WERI-Rb-1 (cell line): ENCODE measurements around the gene ANP32A.

ENCODE experiments used
- DNase-seq: peaks from one replicate; pipeline ENCODE4 v3.0.0-alpha.2; 2020
- H3K27ac ChIP-seq: fragments of 250-450 bp; sonication (Bioruptor Pico); 2 replicates; pipeline ENCODE4 v1.5.1; 2020; ENCODE audit warnings: mild to moderate bottlenecking, moderate library complexity
- H3K27me3 ChIP-seq: fragments of 250-450 bp; sonication (Bioruptor Pico); 2 replicates; pipeline ENCODE4 v1.5.1; 2021; ENCODE audit warnings: mild to moderate bottlenecking, low read depth, moderate library complexity; ENCODE audit not compliant: insufficient read depth, severe bottlenecking
- H3K36me3 ChIP-seq: fragments of 250-450 bp; sonication (Bioruptor Pico); 2 replicates; pipeline ENCODE4 v1.5.1; 2020; ENCODE audit warnings: mild to moderate bottlenecking, moderate library complexity
- H3K4me3 ChIP-seq: 2 replicates; pipeline ENCODE4 v1.5.1; 2011; ENCODE audit warnings: low read depth, mild to moderate bottlenecking, control low read depth, low read length
- H3K9me3 ChIP-seq: fragments of 250-450 bp; sonication (Bioruptor Pico); 2 replicates; pipeline ENCODE4 v1.5.1; 2021; ENCODE audit warnings: mild to moderate bottlenecking, moderate library complexity; ENCODE audit not compliant: severe bottlenecking
- CTCF ChIP-seq: IDR thresholded peaks from 2 replicates; pipeline ENCODE4 v1.5.1; 2011; ENCODE audit warnings: low read depth, mild to moderate bottlenecking, control low read depth, inconsistent platforms, low read length

The ANP32A gene

GRCh38 chr15:68786753-68787152, 33.9 kb downstream of the ANP32A start:
- TF ChIP-seq CTCF, result no peak
- DNase-seq, result no peak
- Histone ChIP-seq H3K36me3 (peaks cover 71% of the 10 kb centered on the region), H3K4me3 (no peak overlapping the region), H3K9me3 (no peaks in the 10 kb centered on the region), H3K27me3 (no peaks in the 10 kb centered on the region), H3K27ac (no peak overlapping the region)

GRCh38 chr15:68785541-68785940, 35.2 kb downstream of the ANP32A start:
- no peak for TF ChIP-seq CTCF
- Histone ChIP-seq H3K4me3 (no peak overlapping the region), H3K27ac (no peak overlapping the region), H3K36me3 (peaks cover 79% of the 10 kb centered on the region), H3K27me3 (no peaks in the 10 kb centered on the region), H3K9me3 (no peaks in the 10 kb centered on the region)
- DNase-seq, result peak; percentile 9

- peak; percentile 2 for DNase-seq
- Histone ChIP-seq H3K9me3 (no peaks in the 10 kb centered on the region), H3K4me3 (no peak overlapping the region), H3K27me3 (no peaks in the 10 kb centered on the region), H3K36me3 (peaks cover 84% of the 10 kb centered on the region), H3K27ac (peak overlapping the region; percentile 8; the same call in 1 of the 2 replicates)
- no peak for TF ChIP-seq CTCF
Observed at GRCh38 chr15:68784206-68784605, 36.5 kb downstream of the ANP32A start.

GRCh38 chr15:68783226-68784058, 37.3 kb downstream of the ANP32A start:
- DNase-seq, result peak; percentile 63
- TF ChIP-seq CTCF, result peak; percentile 82
- Histone ChIP-seq H3K27ac (no peak overlapping the region), H3K4me3 (no peak overlapping the region), H3K9me3 (no peaks in the 10 kb centered on the region), H3K27me3 (no peaks in the 10 kb centered on the region), H3K36me3 (peaks cover 84% of the 10 kb centered on the region)

- Histone ChIP-seq H3K27me3 (no peaks in the 10 kb centered on the region), H3K4me3 (no peak overlapping the region), H3K36me3 (peaks cover 85% of the 10 kb centered on the region), H3K9me3 (no peaks in the 10 kb centered on the region), H3K27ac (no peak overlapping the region)
- no peak for TF ChIP-seq CTCF
- DNase-seq, result peak; percentile 1
Observed at GRCh38 chr15:68782589-68783161, 38.0 kb downstream of the ANP32A start.
